GM12874 (cell line): Measurements from ENCODE around the gene THOP1.

Experiments
- CTCF ChIP-seq: IDR thresholded peaks from 2 replicates; pipeline ENCODE4 v1.5.1; 2011; ENCODE audit warnings: low read depth, mild to moderate bottlenecking, control low read depth, low read length, moderate library complexity; ENCODE audit not compliant: insufficient read depth

Gene THOP1

GRCh38 chr19:2853015-2853606, 67.8 kb downstream of the THOP1 start:
- no peak for TF ChIP-seq CTCF

- TF ChIP-seq CTCF: no peak
Measured at GRCh38 chr19:2854849-2855248, 69.5 kb downstream of the THOP1 start.

- no peak for TF ChIP-seq CTCF
Measured at GRCh38 chr19:2856457-2857050, 71.3 kb downstream of the THOP1 start.

GRCh38 chr19:2858864-2859263, 73.6 kb downstream of the THOP1 start:
- TF ChIP-seq CTCF: no peak

GRCh38 chr19:2863816-2864215, 78.5 kb downstream of the THOP1 start:
- TF ChIP-seq CTCF: no peak
